Measurements from ENCODE around the gene TSR2. TPM values are rescaled to one million over a fixed set of nuclear protein-coding genes. Genes with fewer than 3 reads are reported as not detected.

TSR2 gene
- total and polyA plus RNA-seq, 2 of the 13 experiments (the other 11 are each of a cell fraction or from before 2014, with no cell fraction given) = 10.9 to 35.5 TPM

DNA sequence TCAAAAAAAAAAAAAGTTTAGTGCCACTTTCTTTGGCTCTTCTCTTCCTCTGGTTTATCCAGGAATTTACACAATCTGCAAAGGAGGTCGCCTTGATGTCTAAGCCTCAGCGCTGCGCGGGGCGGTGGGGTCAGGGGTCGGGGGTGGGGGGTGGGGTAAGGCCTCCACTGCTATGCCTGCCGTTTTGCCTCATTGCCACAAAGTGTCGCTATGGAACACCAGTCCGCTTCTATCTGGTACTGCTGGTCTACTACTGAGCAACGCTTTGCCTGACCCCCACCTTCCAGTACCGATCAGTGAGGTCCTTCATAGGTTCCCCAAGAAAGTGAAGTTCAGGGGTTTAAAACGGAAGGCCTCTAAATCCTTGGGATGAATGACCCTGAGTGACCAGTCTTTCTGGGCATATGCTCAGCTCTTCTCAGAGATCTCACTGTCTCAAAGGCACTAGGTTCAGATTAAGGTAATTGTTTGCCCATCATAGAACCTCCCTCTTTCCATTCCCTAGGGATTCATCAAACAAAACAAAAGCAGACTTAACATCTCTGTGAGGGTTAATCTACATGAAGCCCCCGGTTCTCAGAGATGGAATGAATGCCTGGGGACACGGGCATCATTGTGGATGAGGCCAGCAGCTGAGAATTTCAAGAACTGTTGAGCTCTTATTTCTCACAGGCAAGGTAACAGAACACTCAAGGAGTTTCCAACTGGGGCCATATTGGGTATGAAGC, 16.9 kb upstream of the TSR2 start:
- no peaks in the 10 kb centered on the region for H3K9me3 ChIP-seq (ENCODE audit: low read length)
- H3K4me1 ChIP-seq (ENCODE audit: insufficient read depth, low read length) = peaks cover 18% of the 10 kb centered on the region
- POLR2A ChIA-PET = no interaction called here
- H4K20me1 ChIP-seq (ENCODE audit: insufficient read depth, low read length) = no peaks in the 10 kb centered on the region
- WGBS (ENCODE audit: low lambda C conversion rate) = 50% methylated on average over 2 of the region's 14 CpGs
- peak; percentile 85 for ATAC-seq
- TF ChIP-seq ZNF281 (CRISPR knock-in tag; IDR thresholded peaks at IDR 0.05; ENCODE audit: borderline replicate concordance) (peak; percentile 66; the same call in 1 of the 2 replicates), SMC3 (IDR thresholded peaks at IDR 0.05; ENCODE audit: low read length) (peak; percentile 14; the same call in 1 of the 2 replicates), STAG1 (CRISPR knock-in tag; IDR thresholded peaks at IDR 0.05) (peak; percentile 37), MTA1 (CRISPR knock-in tag; IDR thresholded peaks at IDR 0.05; ENCODE audit: borderline replicate concordance) (no peak), ZBTB34 (CRISPR knock-in tag; IDR thresholded peaks at IDR 0.05) (no peak), ZNF556 (CRISPR knock-in tag; IDR thresholded peaks at IDR 0.05; ENCODE audit: borderline replicate concordance) (no peak), CHD4 (IDR thresholded peaks at IDR 0.05; ENCODE audit: borderline replicate concordance, low read length) (no peak), HNRNPLL (IDR thresholded peaks at IDR 0.05; ENCODE audit: low read depth, low read length, poor library complexity, severe bottlenecking) (no peak), NR2F6 (IDR thresholded peaks at IDR 0.05) (no peak), NR2F6 (CRISPR knock-in tag; IDR thresholded peaks at IDR 0.05) (peak; percentile 53; the same call in 1 of the 2 replicates), KMT2A (CRISPR knock-in tag; IDR thresholded peaks at IDR 0.05) (no peak), CTCF (CRISPR knock-in tag; IDR thresholded peaks at IDR 0.05) (peak; percentile 61), SMYD3 (CRISPR knock-in tag; IDR thresholded peaks at IDR 0.05) (no peak), POLR2AphosphoS5 (IDR thresholded peaks at IDR 0.05; ENCODE audit: low read depth, low read length) (no peak)
- TF ChIP-seq, protein P1, sequence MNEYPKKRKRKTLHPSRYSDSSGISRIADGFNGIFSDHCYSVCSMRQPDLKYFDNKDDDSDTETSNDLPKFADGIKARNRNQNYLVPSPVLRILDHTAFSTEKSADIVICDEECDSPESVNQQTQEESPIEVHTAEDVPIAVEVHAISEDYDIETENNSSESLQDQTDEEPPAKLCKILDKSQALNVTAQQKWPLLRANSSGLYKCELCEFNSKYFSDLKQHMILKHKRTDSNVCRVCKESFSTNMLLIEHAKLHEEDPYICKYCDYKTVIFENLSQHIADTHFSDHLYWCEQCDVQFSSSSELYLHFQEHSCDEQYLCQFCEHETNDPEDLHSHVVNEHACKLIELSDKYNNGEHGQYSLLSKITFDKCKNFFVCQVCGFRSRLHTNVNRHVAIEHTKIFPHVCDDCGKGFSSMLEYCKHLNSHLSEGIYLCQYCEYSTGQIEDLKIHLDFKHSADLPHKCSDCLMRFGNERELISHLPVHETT (CRISPR knock-in tag; conservative IDR thresholded peaks at IDR 0.05) = no peak
- TF ChIP-seq, protein P2, sequence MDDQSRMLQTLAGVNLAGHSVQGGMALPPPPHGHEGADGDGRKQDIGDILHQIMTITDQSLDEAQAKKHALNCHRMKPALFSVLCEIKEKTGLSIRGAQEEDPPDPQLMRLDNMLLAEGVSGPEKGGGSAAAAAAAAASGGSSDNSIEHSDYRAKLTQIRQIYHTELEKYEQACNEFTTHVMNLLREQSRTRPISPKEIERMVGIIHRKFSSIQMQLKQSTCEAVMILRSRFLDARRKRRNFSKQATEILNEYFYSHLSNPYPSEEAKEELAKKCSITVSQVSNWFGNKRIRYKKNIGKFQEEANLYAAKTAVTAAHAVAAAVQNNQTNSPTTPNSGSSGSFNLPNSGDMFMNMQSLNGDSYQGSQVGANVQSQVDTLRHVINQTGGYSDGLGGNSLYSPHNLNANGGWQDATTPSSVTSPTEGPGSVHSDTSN (CRISPR knock-in tag; IDR thresholded peaks at IDR 0.05; ENCODE audit: borderline replicate concordance) = no peak
- H3K36me3 ChIP-seq (replicated peaks in 1 of 2; ENCODE audit: control insufficient read depth in 1 of 2, insufficient read depth in 2 of 2, low read length in 2 of 2) = no peaks in the 10 kb centered on the region
- CTCF ChIA-PET (ENCODE audit: low intra/inter-chr PET ratio, low total read pairs) = no interaction called here
- no peak overlapping the region for H3K4me3 ChIP-seq (replicated peaks in 1 of 3; ENCODE audit: insufficient read depth in 1 of 3, low read depth in 2 of 3, low read length in 3 of 3)
- H3K27ac ChIP-seq (ENCODE audit: extremely low read length, insufficient read depth, low read length) = no peak overlapping the region
- peak; percentile 16 for DNase-seq (ENCODE audit: low spot score)
- peak; percentile 76 for FAIRE-seq
- H2AFZ ChIP-seq (ENCODE audit: low read length) = no peak overlapping the region
- in situ Hi-C loops (cut with HindIII; ENCODE audit: extremely low pct_ligation_motif_present, low pct_unique_long_range_greater_than_20kb) (no loop called here), intact Hi-C loops (cut with micrococcal nuclease; ENCODE audit: unreplicated experiment) (no loop called here)
- H3K27me3 ChIP-seq (ENCODE audit: control insufficient read depth in 1 of 2, insufficient read depth in 2 of 2, low read length in 2 of 2) = no peaks in the 10 kb centered on the region
- no peaks in the 10 kb centered on the region for H3K79me2 ChIP-seq (ENCODE audit: insufficient read depth, low read length)
- BruUV-seq (replicated peaks) = no TSS peak
- no peak overlapping the region for H3K4me2 ChIP-seq (ENCODE audit: low read depth, low read length)
- H3K9ac ChIP-seq (ENCODE audit: insufficient read depth, low read depth, low read length) = no peak overlapping the region
